Upper lobe of right lung (tissue), 1 donor: ENCODE results near the gene SDC3. TPM values are rescaled to one million over a fixed set of nuclear protein-coding genes. Genes with fewer than 3 reads are reported as not detected.

ENCODE experiments used
- ATAC-seq: fragments of 200-7000 bp; cut with Tn5 transposase; one replicate; pipeline ENCODE4 v1.9.1; 2020; ENCODE audit warnings: mild to moderate bottlenecking, moderate library complexity
- DNase-seq: peaks from one replicate; pipeline ENCODE4 v3.0.0-alpha.2; 2020
- H3K27ac ChIP-seq: fragments of 200-600 bp; one replicate; pipeline ENCODE4 v1.8.0; 2022
- H3K27me3 ChIP-seq: fragments of 200-600 bp; one replicate; pipeline ENCODE4 v1.8.0; 2022; ENCODE audit warnings: mild to moderate bottlenecking
- H3K36me3 ChIP-seq: fragments of 200-600 bp; one replicate; pipeline ENCODE4 v1.8.0; 2022
- H3K4me1 ChIP-seq: fragments of 200-600 bp; one replicate; pipeline ENCODE4 v1.8.0; 2022
- H3K4me3 ChIP-seq: fragments of 200-600 bp; one replicate; pipeline ENCODE4 v1.8.0; 2022; ENCODE audit warnings: mild to moderate bottlenecking
- H3K9me3 ChIP-seq: fragments of 200-600 bp; one replicate; pipeline ENCODE4 v1.8.0; 2022
- CTCF ChIP-seq: fragments of 200-600 bp; IDR thresholded peaks from one replicate; pipeline ENCODE4 v1.8.0; 2022; ENCODE audit warnings: antibody characterized with exemption
- intact Hi-C: fragments of 100-400 bp; cut with DNase I; formaldehyde crosslinking; loops from one replicate; pipeline ENCODE4 v1.11.0; 2022
- total RNA-seq: library from RNA; stranded (reverse); fragmentation: NEBNext Ultra II Directional; extraction: Animal tissue kit (Norgen Biotek cat#: 25700); gene quantifications from one replicate; pipeline ENCODE4 v1.2.1, GENCODE V29; 2021
- donor health status: DM: no; HTN: yes; CAD: no; lungs with severe emphysema.

Gene SDC3
- total RNA-seq, 1 donor from 2014 or later: 39.4 TPM

- no peak overlapping the region for H3K4me3 ChIP-seq
- H3K27me3 ChIP-seq: no peaks in the 10 kb centered on the region
- no peaks in the 10 kb centered on the region for H3K9me3 ChIP-seq
- no peaks in the 10 kb centered on the region for H3K36me3 ChIP-seq
- intact Hi-C loops: no loop called here
- H3K27ac ChIP-seq: no peak overlapping the region
- TF ChIP-seq CTCF: no peak
- H3K4me1 ChIP-seq: peaks cover 20% of the 10 kb centered on the region
- DNase-seq (no peak), ATAC-seq (no peak)
These were observed 27.0 kb downstream of the SDC3 start for GRCh38 chr1:30881319-30882181.

DNA sequence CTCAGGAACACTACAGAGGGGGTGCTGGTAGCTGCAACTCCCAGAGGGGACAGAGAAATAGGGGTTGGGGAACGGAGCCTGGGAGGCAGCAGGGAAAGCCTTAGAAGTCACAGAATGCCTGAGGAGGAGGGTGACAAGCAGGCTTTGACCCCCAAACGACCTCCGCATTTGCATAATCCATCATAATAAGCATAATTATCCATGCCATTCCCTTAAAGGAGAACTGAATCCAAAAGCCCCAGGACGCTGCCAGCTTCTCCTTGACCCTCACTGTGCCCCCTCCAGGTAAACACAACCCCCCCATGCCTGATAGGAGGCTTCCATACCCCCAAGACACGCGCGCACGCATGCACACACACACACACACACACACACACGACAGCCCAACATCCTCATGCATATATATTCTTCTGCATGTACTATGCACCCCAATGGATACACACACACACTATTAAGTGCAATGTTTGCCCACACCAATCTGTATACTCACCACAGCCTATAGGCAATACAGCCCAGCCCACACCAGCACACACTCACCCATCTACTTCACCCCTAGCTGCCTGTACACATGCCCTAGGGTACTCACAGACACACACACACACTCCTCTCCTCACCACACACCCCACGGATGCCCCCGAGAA is 27.8 kb downstream of the SDC3 start:
- H3K27ac ChIP-seq: no peak overlapping the region
- H3K36me3 ChIP-seq: no peaks in the 10 kb centered on the region
- DNase-seq (no peak), ATAC-seq (no peak)
- no peak overlapping the region for H3K4me3 ChIP-seq
- no peaks in the 10 kb centered on the region for H3K9me3 ChIP-seq
- no peak for TF ChIP-seq CTCF
- no peaks in the 10 kb centered on the region for H3K27me3 ChIP-seq
- peaks cover 17% of the 10 kb centered on the region for H3K4me1 ChIP-seq
- intact Hi-C loops: no loop called here

DNA sequence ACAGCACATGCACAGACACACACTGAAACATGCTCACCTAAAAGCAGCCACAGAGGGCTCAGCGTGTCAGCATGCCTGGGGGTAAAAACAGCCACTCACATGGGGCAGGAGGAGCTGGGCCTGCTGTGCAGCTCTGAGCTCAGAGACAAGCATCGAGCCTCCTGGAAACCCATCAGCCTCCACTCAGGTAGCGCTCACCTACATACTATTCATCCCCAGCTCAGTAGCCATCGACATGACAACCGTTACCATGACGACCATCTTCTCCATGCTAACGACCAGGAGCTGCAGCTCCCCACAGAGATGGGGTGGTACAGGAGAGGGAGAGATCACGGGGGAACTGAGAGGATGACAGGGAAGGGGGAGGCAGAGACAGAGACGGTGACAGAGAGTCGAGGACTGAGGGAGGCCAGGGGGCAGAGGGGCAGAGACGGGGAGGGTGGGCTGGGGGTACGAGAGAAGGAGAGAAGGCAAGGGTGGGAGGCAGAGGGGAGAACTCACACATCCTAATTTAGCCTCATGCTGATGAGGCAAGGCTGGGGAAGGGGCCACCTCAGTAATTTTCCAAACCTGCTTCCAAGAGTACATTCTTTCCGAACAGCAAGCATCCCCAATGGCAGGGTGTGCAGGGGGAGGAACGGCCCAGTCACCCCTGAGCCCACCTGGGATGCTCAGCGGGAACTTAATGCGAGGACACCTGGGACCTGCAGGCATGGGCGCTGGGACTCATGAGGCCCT is 28.4 kb downstream of the SDC3 start:
- Histone ChIP-seq H3K27ac (no peak overlapping the region), H3K27me3 (no peaks in the 10 kb centered on the region), H3K9me3 (no peaks in the 10 kb centered on the region), H3K4me1 (peaks cover 17% of the 10 kb centered on the region), H3K4me3 (no peak overlapping the region), H3K36me3 (no peaks in the 10 kb centered on the region)
- intact Hi-C loops: no loop called here
- ATAC-seq (no peak), DNase-seq (no peak)
- no peak for TF ChIP-seq CTCF

GRCh38 chr1:30879126-30879786 is 29.3 kb downstream of the SDC3 start:
- no peaks in the 10 kb centered on the region for H3K36me3 ChIP-seq
- H3K4me3 ChIP-seq: no peak overlapping the region
- H3K9me3 ChIP-seq: no peaks in the 10 kb centered on the region
- intact Hi-C loops: no loop called here
- DNase-seq (no peak), ATAC-seq (no peak)
- no peaks in the 10 kb centered on the region for H3K27me3 ChIP-seq
- no peak overlapping the region for H3K27ac ChIP-seq
- H3K4me1 ChIP-seq: peaks cover 17% of the 10 kb centered on the region
- TF ChIP-seq CTCF: no peak

GRCh38 chr1:30878559-30878958 is 30.0 kb downstream of the SDC3 start:
- H3K4me3 ChIP-seq: no peak overlapping the region
- ATAC-seq: no peak
- no peaks in the 10 kb centered on the region for H3K27me3 ChIP-seq
- no peaks in the 10 kb centered on the region for H3K36me3 ChIP-seq
- H3K27ac ChIP-seq: no peak overlapping the region
- H3K9me3 ChIP-seq: no peaks in the 10 kb centered on the region
- H3K4me1 ChIP-seq: peaks cover 17% of the 10 kb centered on the region
- no peak for DNase-seq
- no peak for TF ChIP-seq CTCF
- intact Hi-C loops: no loop called here
